AG04450 (cell line): ENCODE results near the gene PKIB. TPM values are rescaled to one million over a fixed set of nuclear protein-coding genes. Genes with fewer than 3 reads are reported as not detected.

Experiments
- CTCF ChIA-PET: fragments of 300-600, 350-600 bp; formaldehyde crosslinking; extraction: SDS; loops from one replicate; lab custom pipeline; 2022; ENCODE audit warnings: antibody characterized with exemption, inconsistent platforms; lab: Charles Lee
- POLR2A ChIA-PET: fragments of 350-600 bp; formaldehyde crosslinking; extraction: SDS; loops from one replicate; lab custom pipeline; 2021; ENCODE audit warnings: antibody characterized with exemption, inconsistent platforms; lab: Yijun Ruan, JAX
- DNase-seq: peaks from one replicate; pipeline ENCODE4 v3.0.0-alpha.2; 2011; ENCODE audit warnings: low read depth, low spot score
- H3K27ac ChIP-seq: one replicate; pipeline ENCODE4 v1.5.1; 2012; ENCODE audit warnings: low read depth, low read length, control low read depth
- H3K27me3 ChIP-seq: one replicate; pipeline ENCODE4 v1.6.0; 2012; ENCODE audit warnings: low read length; ENCODE audit not compliant: control insufficient read depth, insufficient read depth
- H3K4me3 ChIP-seq: 2 replicates; pipeline ENCODE4 v1.5.1; 2011; ENCODE audit warnings: mild to moderate bottlenecking, low read depth, low read length, control low read depth
- H3K9me3 ChIP-seq: 2 replicates; pipeline ENCODE4 v1.5.1; 2012; ENCODE audit warnings: low read length; ENCODE audit not compliant: control insufficient read depth, insufficient read depth
- CTCF ChIP-seq: IDR thresholded peaks from 2 replicates; pipeline ENCODE4 v1.5.1; 2011; ENCODE audit warnings: low read depth, low read length, control low read depth, inconsistent platforms
- polyA plus RNA-seq: library from polyadenylated mRNA; depleted of rRNA; stranded (reverse); fragments of >200 nt; gene quantifications from 2 replicates; pipeline ENCODE4 v1.2.3, GENCODE V29; 2011

Gene PKIB
- polyA plus RNA-seq, 1 experiment: 8.1 TPM

DNA sequence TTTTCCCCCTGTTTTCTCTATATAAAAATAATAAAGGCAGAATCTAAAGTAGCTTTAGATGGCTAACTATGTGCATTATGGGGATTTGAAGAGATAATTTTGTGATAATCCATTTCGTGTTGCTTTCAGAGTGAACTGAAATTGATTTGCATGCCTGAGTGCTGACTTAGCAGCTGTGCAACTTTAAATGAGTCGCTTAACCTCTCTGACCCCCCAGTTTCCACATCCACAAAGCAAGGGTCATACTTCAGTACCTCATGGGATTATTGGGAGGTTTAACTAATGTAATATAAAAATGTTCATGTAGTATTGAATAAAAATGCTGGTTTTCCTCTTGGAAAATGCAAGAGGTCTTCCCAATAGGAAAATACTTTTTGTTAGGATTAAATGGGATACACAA is 105.5 kb downstream of the PKIB start:
- ChIA-PET POLR2A (no interaction called here), CTCF (interaction anchor here (0.9 to 4.1 kb wide), 4 partner anchors 12 to 186 kb away, joined by 3 to 30 read pairs (median 4); no protein-coding TSS in a partner anchor)

GRCh38 chr6:122717350-122717749 is 107.1 kb downstream of the PKIB start:
- no peak overlapping the region; the same call in 1 of the 2 replicates for H3K4me3 ChIP-seq
- ChIA-PET POLR2A (interaction anchor here (0.7 kb wide), 1 partner anchor 72 kb away, joined by 3 read pairs; the partner anchor contains the start of gene SMPDL3A), CTCF (interaction anchor here (3.5 to 4.1 kb wide), 2 partner anchors 10 to 122 kb away, joined by 16 to 30 read pairs; no protein-coding TSS in a partner anchor)
- H3K27ac ChIP-seq: no peak overlapping the region
- TF ChIP-seq CTCF: no peak
- H3K27me3 ChIP-seq: no peaks in the 10 kb centered on the region
- no peaks in the 10 kb centered on the region for H3K9me3 ChIP-seq
- DNase-seq: no peak

More for the DNA sequence above, 105.5 kb downstream of the PKIB start:
- no peak for TF ChIP-seq CTCF
- Histone ChIP-seq H3K9me3 (no peaks in the 10 kb centered on the region), H3K27me3 (no peaks in the 10 kb centered on the region), H3K4me3 (no peak overlapping the region), H3K27ac (no peak overlapping the region)
- no peak for DNase-seq

DNA sequence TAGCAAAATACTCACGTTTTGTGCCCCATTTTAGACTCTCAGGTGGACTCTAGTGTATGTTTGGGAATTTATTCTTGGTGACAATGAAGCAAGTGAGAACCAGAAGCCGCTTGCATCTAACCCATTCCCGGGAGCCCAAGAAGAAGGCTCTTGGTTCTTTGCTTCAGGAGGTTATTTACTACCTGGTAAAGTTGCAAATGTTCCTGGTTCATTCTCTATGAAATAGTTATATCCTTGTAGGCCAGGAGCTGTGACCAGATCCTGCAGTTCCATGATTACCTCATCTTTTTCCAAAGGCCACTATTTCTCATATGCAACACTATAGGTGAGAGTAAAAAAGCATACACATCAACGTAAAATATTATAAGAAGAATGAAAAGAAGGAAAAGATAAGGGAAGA is 108.4 kb downstream of the PKIB start:
- Histone ChIP-seq H3K4me3 (no peak overlapping the region), H3K9me3 (no peaks in the 10 kb centered on the region), H3K27ac (no peak overlapping the region), H3K27me3 (no peaks in the 10 kb centered on the region)
- TF ChIP-seq CTCF: no peak
- CTCF ChIA-PET: interaction anchor here (1.0 to 4.1 kb wide), 3 partner anchors 9 to 228 kb away, joined by 4 to 30 read pairs (median 16); no protein-coding TSS in a partner anchor
- POLR2A ChIA-PET: no interaction called here
- DNase-seq: no peak

DNA sequence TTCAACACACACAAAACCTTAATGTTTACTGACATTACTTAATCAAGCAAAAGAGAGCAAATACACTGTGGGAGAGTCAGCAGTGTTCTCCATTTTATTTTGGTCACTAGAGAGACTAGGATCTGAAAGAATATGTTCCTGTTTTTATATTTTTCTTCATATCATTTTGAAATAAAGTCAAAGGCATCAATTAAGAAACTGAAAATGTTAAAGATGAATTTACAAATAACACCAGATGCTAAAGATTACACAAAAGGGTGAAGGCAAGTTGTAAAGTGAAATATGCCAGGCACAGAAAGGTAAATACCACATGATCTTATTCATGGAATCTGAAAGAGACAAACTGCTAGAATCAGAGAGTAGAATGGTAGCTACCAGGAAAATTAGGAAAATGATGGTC is 109.0 kb downstream of the PKIB start:
- no peak overlapping the region for H3K27ac ChIP-seq
- no peak for TF ChIP-seq CTCF
- DNase-seq: no peak
- ChIA-PET CTCF (interaction anchor here (1.0 to 3.5 kb wide), 3 partner anchors 12 to 227 kb away, joined by 3 to 16 read pairs (median 4); no protein-coding TSS in a partner anchor), POLR2A (no interaction called here)
- H3K4me3 ChIP-seq: no peak overlapping the region
- H3K27me3 ChIP-seq: no peaks in the 10 kb centered on the region
- no peaks in the 10 kb centered on the region for H3K9me3 ChIP-seq

DNA sequence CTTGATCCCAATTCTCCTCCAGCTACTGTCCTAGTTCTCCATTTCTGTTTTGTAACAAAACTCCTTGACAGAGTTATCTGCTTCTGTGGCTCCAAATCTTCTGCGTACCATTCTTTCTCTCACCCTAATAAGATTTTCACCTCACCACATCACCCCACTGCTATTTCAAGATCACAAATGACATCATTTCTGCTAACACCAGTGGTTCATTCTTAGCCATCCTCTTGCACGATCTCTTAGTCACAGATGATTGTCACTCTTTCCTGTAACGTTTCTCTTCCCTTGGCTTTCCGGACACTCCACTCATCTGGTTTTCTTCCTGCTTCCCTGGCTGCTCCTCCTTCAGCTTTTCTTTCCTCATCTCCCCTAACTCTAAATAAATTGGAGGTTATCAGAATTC is 112.5 kb downstream of the PKIB start:
- no peak for TF ChIP-seq CTCF
- ChIA-PET POLR2A (no interaction called here), CTCF (interaction anchor here (0.9 to 3.0 kb wide), 6 partner anchors 8 to 231 kb away, joined by 3 to 13 read pairs (median 4); partner anchors contain the start of gene SMPDL3A)
- Histone ChIP-seq H3K4me3 (no peak overlapping the region), H3K27ac (no peak overlapping the region), H3K9me3 (no peaks in the 10 kb centered on the region), H3K27me3 (no peaks in the 10 kb centered on the region)
- DNase-seq: no peak
